GM19193 (cell line): ENCODE data around the gene PPME1.

Experiments
- POLR2A ChIP-seq: IDR thresholded peaks from 4 replicates; pipeline ENCODE4 v1.6.1; 2011; ENCODE audit not compliant: insufficient read depth, insufficient read length; ENCODE audit errors: extremely low read depth

The PPME1 gene

GRCh38 chr11:74153224-74153623 lies 17.9 kb upstream of the PPME1 start:
- TF ChIP-seq POLR2A, result no peak

DNA sequence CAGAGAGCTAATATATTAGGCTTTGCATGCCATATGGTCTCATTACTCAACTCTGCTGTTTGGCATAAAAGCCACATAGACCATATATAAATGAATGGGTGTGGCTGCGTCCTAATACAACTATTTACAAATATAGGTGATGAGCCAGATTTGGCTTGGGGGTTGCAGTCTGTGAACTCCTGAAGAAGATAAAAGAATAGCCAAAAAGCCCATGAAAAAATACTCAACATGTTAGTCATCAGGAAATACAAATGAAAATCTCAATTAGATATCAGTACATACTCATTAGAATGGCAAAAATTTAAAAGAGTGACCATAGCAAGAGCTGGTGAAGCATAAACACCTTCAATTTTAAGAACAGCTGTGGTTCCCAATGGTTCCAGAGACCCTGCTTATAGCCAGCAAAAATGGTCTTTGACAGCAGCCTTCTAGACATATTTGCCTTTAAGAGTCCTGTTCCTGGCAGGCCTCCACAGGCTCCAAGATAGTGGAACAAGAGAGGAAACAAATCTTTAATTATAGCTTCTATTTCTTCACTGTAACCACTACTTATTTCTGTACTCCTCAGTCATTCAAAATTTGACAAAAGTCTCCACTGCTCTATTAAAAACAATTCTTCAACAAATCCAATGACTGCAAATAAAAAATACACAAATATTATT lies 16.3 kb upstream of the PPME1 start:
- no peak for TF ChIP-seq POLR2A

DNA sequence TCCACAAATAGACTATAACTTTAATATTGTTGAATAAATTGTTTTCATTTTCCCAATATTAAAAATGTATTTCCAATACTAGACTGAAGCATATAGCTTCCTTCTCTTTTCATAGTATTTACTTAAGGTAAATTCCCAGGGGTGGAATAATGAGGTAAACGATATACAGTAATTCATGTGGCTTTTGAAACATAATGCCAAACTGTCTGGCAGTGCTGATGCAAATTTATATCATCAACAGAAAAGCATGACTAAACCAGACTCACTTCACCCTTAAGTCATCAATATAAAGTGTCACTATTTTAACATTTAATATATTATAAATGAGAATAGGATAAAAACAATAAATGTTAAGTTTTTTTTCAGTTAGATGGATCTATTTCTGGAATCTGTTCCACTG lies 13.9 kb upstream of the PPME1 start:
- no peak for TF ChIP-seq POLR2A

GRCh38 chr11:74159642-74160041 lies 11.4 kb upstream of the PPME1 start:
- TF ChIP-seq POLR2A, result no peak

GRCh38 chr11:74162681-74163467 lies 8.2 kb upstream of the PPME1 start:
- TF ChIP-seq POLR2A, result no peak

DNA sequence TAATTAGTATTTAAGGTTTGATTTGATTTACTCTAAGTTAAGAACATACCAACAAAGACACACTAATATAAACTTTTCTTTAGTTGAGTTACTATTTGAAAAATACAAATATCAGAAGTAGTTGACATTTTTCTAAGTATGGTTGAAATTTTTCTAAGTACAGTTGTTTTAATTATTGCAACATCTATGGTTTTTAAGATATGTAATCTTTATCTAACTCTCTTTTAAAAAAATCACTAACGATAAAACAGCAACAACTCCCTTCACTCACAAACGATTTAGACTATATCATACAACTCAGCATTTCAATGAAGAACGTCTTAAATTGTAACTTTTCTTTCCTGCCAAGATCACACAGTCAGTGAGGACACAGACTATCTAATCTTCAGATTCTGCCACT lies 2.3 kb upstream of the PPME1 start:
- no peak for TF ChIP-seq POLR2A

GRCh38 chr11:74169738-74170458 lies 1.2 kb upstream of the PPME1 start:
- TF ChIP-seq POLR2A, result no peak

- no peak for TF ChIP-seq POLR2A
Observed at GRCh38 chr11:74171630-74171968, 510 bp downstream of the PPME1 start.

DNA sequence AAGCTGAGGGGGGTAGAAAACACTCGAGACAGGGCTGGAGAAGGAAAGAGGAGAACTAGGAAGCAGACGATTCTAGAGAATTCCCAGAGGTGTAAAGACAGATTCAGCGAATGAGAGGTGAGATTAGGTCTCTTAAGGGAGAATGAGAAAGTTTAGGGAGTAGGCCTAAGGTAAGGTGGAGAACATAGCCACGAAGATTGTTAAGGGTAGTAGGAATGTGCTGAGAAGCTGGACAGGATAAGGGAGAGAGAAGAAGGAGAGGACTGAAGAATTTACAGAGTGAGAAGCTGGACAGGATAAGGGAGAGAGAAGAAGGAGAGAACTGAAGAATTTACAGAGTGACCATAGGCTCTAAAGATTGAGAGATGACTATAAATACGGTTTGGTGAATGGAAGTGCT lies 908 bp downstream of the PPME1 start:
- TF ChIP-seq POLR2A, result no peak

- TF ChIP-seq POLR2A, result no peak
Observed at GRCh38 chr11:74175920-74176319, 4.8 kb downstream of the PPME1 start.

- TF ChIP-seq POLR2A, result no peak
Observed at GRCh38 chr11:74179234-74180052, 8.4 kb downstream of the PPME1 start.

GRCh38 chr11:74182635-74183034 lies 11.5 kb downstream of the PPME1 start:
- TF ChIP-seq POLR2A, result no peak

DNA sequence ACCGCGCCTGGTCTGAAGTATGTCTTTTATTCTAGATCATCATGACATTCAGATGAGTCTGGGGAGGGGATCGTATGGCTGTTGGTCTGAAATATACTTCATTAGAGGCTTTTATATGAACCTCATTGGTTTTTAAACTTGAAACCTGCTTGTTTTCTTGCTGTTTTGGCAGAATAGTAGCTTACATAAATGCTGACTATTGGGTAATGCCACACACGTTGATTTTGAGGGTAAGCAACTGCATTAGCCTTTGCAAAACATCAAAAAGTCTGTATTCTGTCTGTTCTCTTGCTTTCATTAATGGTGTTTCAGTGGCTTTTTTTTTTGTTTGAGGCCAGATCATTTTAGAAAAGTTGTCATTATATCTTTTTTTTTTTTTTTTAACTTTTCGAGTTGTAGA lies 14.2 kb downstream of the PPME1 start:
- no peak for TF ChIP-seq POLR2A

GRCh38 chr11:74185695-74186094 lies 14.6 kb downstream of the PPME1 start:
- no peak for TF ChIP-seq POLR2A

DNA sequence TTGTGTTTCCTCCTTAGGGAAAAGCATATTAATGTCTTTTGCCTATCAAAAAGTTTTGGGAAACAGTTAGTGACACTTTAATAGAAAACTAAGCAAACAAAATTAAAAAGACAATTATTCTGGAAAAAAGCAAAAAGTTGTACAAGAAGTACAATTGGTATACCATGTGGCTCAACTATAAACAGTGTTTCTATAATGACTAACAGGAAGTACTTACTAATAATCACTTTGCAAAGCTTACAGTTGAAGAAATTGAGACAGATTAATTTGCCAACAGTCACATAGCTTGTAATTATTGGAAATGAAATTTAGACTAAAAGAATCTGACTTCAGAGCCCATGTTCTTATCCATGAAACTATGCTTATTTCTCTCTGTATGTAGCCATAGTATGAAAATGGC lies 24.7 kb downstream of the PPME1 start:
- no peak for TF ChIP-seq POLR2A

- TF ChIP-seq POLR2A, result no peak
Observed at GRCh38 chr11:74196781-74197486, 25.8 kb downstream of the PPME1 start.
